GM23338 (cell line): ENCODE measurements around the gene CCNY. TPM values are rescaled to one million over a fixed set of nuclear protein-coding genes. Genes with fewer than 3 reads are reported as not detected.

Source experiments
- ATAC-seq: fragments of 200-7000 bp; cut with Tn5 transposase; 3 replicates; pipeline ENCODE4 v1.9.1; 2020
- DNase-seq: peaks from one replicate; pipeline ENCODE4 v3.0.0-alpha.2; 2015; ENCODE audit warnings: low spot score
- H2AFZ ChIP-seq: fragments of 200-600 bp; sonication (generic); 2 replicates; pipeline ENCODE4 v1.8.0; 2016; ENCODE audit warnings: antibody characterized with exemption, mild to moderate bottlenecking, moderate library complexity
- H3F3A ChIP-seq: fragments of 200-600 bp; sonication (generic); replicated peaks from 2 replicates; pipeline ENCODE4 v1.8.0; 2017; ENCODE audit warnings: antibody characterized with exemption, mixed run types, low read depth
- H3K27ac ChIP-seq: fragments of 200-600 bp; sonication (generic); 2 replicates; pipeline ENCODE4 v1.6.1; 2016; ENCODE audit warnings: low read depth
- H3K27me3 ChIP-seq: fragments of 200-600 bp; sonication (generic); 2 replicates; pipeline ENCODE4 v1.8.0; 2016; ENCODE audit warnings: mild to moderate bottlenecking, mixed run types, moderate library complexity; ENCODE audit not compliant: insufficient read depth
- H3K36me3 ChIP-seq: fragments of 200-600 bp; sonication (generic); 2 replicates; pipeline ENCODE4 v1.8.0; 2016; ENCODE audit warnings: mild to moderate bottlenecking; ENCODE audit not compliant: insufficient read depth
- H3K4me1 ChIP-seq: fragments of 200-600 bp; sonication (generic); 2 replicates; pipeline ENCODE4 v1.8.0; 2016; ENCODE audit warnings: mild to moderate bottlenecking, moderate library complexity; ENCODE audit not compliant: insufficient read depth
- H3K4me2 ChIP-seq: fragments of 200-600 bp; sonication (generic); 2 replicates; pipeline ENCODE4 v1.7.1; 2017; ENCODE audit warnings: mixed run types
- H3K4me3 ChIP-seq: fragments of 200-600 bp; sonication (generic); 2 replicates; pipeline ENCODE4 v1.6.1; 2016; ENCODE audit warnings: mixed run types
- H3K79me2 ChIP-seq: fragments of 200-600 bp; sonication (generic); replicated peaks from 2 replicates; pipeline ENCODE4 v1.8.0; 2017; ENCODE audit warnings: mild to moderate bottlenecking; ENCODE audit not compliant: insufficient read depth
- H3K9me2 ChIP-seq: fragments of 200-600 bp; sonication (generic); 2 replicates; pipeline ENCODE4 v1.8.0; 2017; ENCODE audit not compliant: insufficient read depth
- H4K20me1 ChIP-seq: fragments of 200-600 bp; sonication (generic); replicated peaks from 2 replicates; pipeline ENCODE4 v1.8.0; 2017; ENCODE audit warnings: mild to moderate bottlenecking; ENCODE audit not compliant: insufficient read depth
- H3K27ac Mint-ChIP-seq: 2 replicates; pipeline ENCODE4 v1.8.0; 2020; ENCODE audit warnings: inconsistent platforms, mild to moderate bottlenecking, moderate library complexity, mixed read lengths
- H3K27me3 Mint-ChIP-seq: 3 replicates; pipeline ENCODE4 v1.8.0; 2022; ENCODE audit warnings: low read depth, mild to moderate bottlenecking, moderate library complexity, mixed read lengths, inconsistent platforms; ENCODE audit not compliant: insufficient read depth, poor library complexity
- H3K36me3 Mint-ChIP-seq: 3 replicates; pipeline ENCODE4 v1.8.0; 2021; ENCODE audit warnings: low read depth, mild to moderate bottlenecking, inconsistent platforms, moderate library complexity, mixed read lengths
- H3K4me1 Mint-ChIP-seq: 3 replicates; pipeline ENCODE4 v1.8.0; 2020; ENCODE audit warnings: mild to moderate bottlenecking, inconsistent platforms, mixed read lengths
- H3K4me3 Mint-ChIP-seq: 3 replicates; pipeline ENCODE4 v1.8.0; 2021; ENCODE audit warnings: moderate library complexity, mild to moderate bottlenecking, inconsistent platforms, mixed read lengths
- H3K9me3 Mint-ChIP-seq: 3 replicates; pipeline ENCODE4 v1.8.0; 2020; ENCODE audit warnings: moderate library complexity, mild to moderate bottlenecking, inconsistent platforms, mixed read lengths
- CREB1 ChIP-seq: fragments of 250-450 bp; sonication (Bioruptor Pico); IDR thresholded peaks from 2 replicates; pipeline ENCODE4 v1.5.0; 2020; ENCODE audit warnings: low read depth, mild to moderate bottlenecking, moderate library complexity
- CTCF ChIP-seq, 2 experiments: fragments of 200-600 bp in 1 of 2; sonication (generic) in 1 of 2; conservative IDR thresholded peaks; 2 replicates each; pipeline versions ENCODE4 v1.5.1 to v1.6.1; 2016 to 2017; ENCODE audit warnings: antibody characterized with exemption in 2 of 2, low read depth in 2 of 2, mild to moderate bottlenecking in 2 of 2, moderate library complexity in 1 of 2
- REST ChIP-seq: IDR thresholded peaks from one replicate; pipeline ENCODE4 v1.6.1; 2018; ENCODE audit warnings: antibody characterized with exemption; ENCODE audit not compliant: unreplicated experiment
- ZNF462 ChIP-seq: fragments of 250-450 bp; sonication (Bioruptor Pico); IDR thresholded peaks from 2 replicates; pipeline ENCODE4 v1.5.0; 2020; ENCODE audit warnings: mild to moderate bottlenecking, moderate library complexity
- polyA plus RNA-seq: library from polyadenylated mRNA; unstranded; fragments of >200 nt; fragmentation: Nextera tagmentation; extraction: Ambion mirVana; gene quantifications from 2 replicates; pipeline ENCODE4 v1.2.1, GENCODE V29; 2016
- total RNA-seq: library from RNA; depleted of rRNA; stranded (reverse); fragments of >200 nt; shearing (Covaris generic); gene quantifications from 2 replicates; pipeline ENCODE4 v1.2.3, GENCODE V29; 2014

Gene CCNY
- total and polyA plus RNA-seq, 2 experiments from 2014 or later, result 14.2 to 29.0 TPM

- no peaks in the 10 kb centered on the region for H3K79me2 ChIP-seq
- peaks cover 3% of the 10 kb centered on the region for H3F3A ChIP-seq
- Mint-ChIP-seq H3K9me3 (peaks cover 37% of the 10 kb centered on the region), H3K27me3 (peaks cover 5% of the 10 kb centered on the region), H3K27ac (no peak overlapping the region), H3K4me3 (no peak overlapping the region), H3K4me1 (peaks cover 30% of the 10 kb centered on the region), H3K36me3 (peaks cover 34% of the 10 kb centered on the region)
- H3K27ac ChIP-seq, result peak overlapping the region; percentile 80
- DNase-seq (peak; percentile 40), ATAC-seq (no peak)
- no peaks in the 10 kb centered on the region for H4K20me1 ChIP-seq
- no peak overlapping the region for H3K4me3 ChIP-seq
- peaks cover 20% of the 10 kb centered on the region; the same call in 1 of the 2 replicates for H3K4me1 ChIP-seq
- H3K36me3 ChIP-seq, result no peaks in the 10 kb centered on the region
- no peak overlapping the region for H2AFZ ChIP-seq
- TF ChIP-seq REST (no peak), CTCF (conservative IDR thresholded peaks at IDR 0.05; ENCODE audit: low read depth in 2 of 2) (no peak), CREB1 (CRISPR knock-in tag) (no peak), ZNF462 (CRISPR knock-in tag) (no peak)
- peaks cover 15% of the 10 kb centered on the region for H3K9me2 ChIP-seq
- no peaks in the 10 kb centered on the region for H3K27me3 ChIP-seq
- H3K4me2 ChIP-seq, result peak overlapping the region; percentile 37
These were observed 258.8 kb downstream of the CCNY start for GRCh38 chr10:35595106-35595505.
